SK-N-SH treated with all-trans-retinoic acid at 6 μM for 48 hours (cell line): Measurements from ENCODE around the gene FAM161A.
"Not testable (repeated sequence)": the region's sequence is repeated elsewhere in the genome, so short reads cannot be mapped to it uniquely, and the experiment has no call there.

Experiments used
- ATAC-seq: fragments of 200-7000 bp; cut with Tn5 transposase; 3 replicates; pipeline ENCODE4 v1.9.1; 2020; ENCODE audit warnings: mild to moderate bottlenecking, moderate library complexity
- ARNTL ChIP-seq: fragments of 450-650 bp; formaldehyde crosslinking; IDR thresholded peaks from 2 replicates; pipeline ENCODE4 v1.5.0; 2020; ENCODE audit warnings: low read depth, mild to moderate bottlenecking, moderate library complexity, borderline replicate concordance
- ESRRG ChIP-seq: fragments of 250-450 bp; sonication (Bioruptor Pico); IDR thresholded peaks from 2 replicates; pipeline ENCODE4 v1.6.1; 2021; ENCODE audit warnings: mild to moderate bottlenecking
- GLIS3 ChIP-seq: fragments of 250-450 bp; sonication (Bioruptor Pico); IDR thresholded peaks from 2 replicates; pipeline ENCODE4 v1.5.0; 2020; ENCODE audit warnings: mild to moderate bottlenecking, moderate library complexity
- ISL1 ChIP-seq: fragments of 250-450 bp; sonication (Bioruptor Pico); IDR thresholded peaks from 2 replicates; pipeline ENCODE4 v2.1.2; 2022; ENCODE audit warnings: mild to moderate bottlenecking, moderate library complexity
- OSR1 ChIP-seq: fragments of 250-450 bp; sonication (Bioruptor Pico); IDR thresholded peaks from 2 replicates; pipeline ENCODE4 v1.8.0; 2022; ENCODE audit warnings: moderate library complexity, mild to moderate bottlenecking, inconsistent platforms
- PPARA ChIP-seq: fragments of 250-450 bp; sonication (Bioruptor Pico); IDR thresholded peaks from 2 replicates; pipeline ENCODE4 v1.5.0; 2020; ENCODE audit warnings: mild to moderate bottlenecking, borderline replicate concordance
- SNAI2 ChIP-seq: fragments of 250-450 bp; sonication (Bioruptor Pico); IDR thresholded peaks from 2 replicates; pipeline ENCODE4 v1.5.0; 2020; ENCODE audit warnings: mild to moderate bottlenecking, moderate library complexity
- ZC3H10 ChIP-seq: fragments of 250-450 bp; sonication (Bioruptor Pico); IDR thresholded peaks from 2 replicates; pipeline ENCODE4 v1.5.1; 2021; ENCODE audit warnings: mild to moderate bottlenecking, moderate library complexity
- ZFP3 ChIP-seq: fragments of 250-450 bp; sonication (Bioruptor Pico); IDR thresholded peaks from 2 replicates; pipeline ENCODE4 v1.5.0; 2020; ENCODE audit warnings: mild to moderate bottlenecking, moderate library complexity
- ZNF70 ChIP-seq: fragments of 450-650 bp; formaldehyde crosslinking; IDR thresholded peaks from 2 replicates; pipeline ENCODE4 v1.5.0; 2020; ENCODE audit warnings: mild to moderate bottlenecking, moderate library complexity
- ZNF8 ChIP-seq: fragments of 450-650 bp; formaldehyde crosslinking; IDR thresholded peaks from 2 replicates; pipeline ENCODE4 v1.5.0; 2020; ENCODE audit warnings: mild to moderate bottlenecking, moderate library complexity
- TF ChIP-seq, protein P1 (sequence below): fragments of 250-450 bp; sonication (Bioruptor Pico); IDR thresholded peaks from 2 replicates; pipeline ENCODE4 v1.5.1; 2020; ENCODE audit warnings: low read depth, mild to moderate bottlenecking, moderate library complexity
- TF ChIP-seq, protein P2 (sequence below): fragments of 250-450 bp; sonication (Bioruptor Pico); IDR thresholded peaks from 2 replicates; pipeline ENCODE4 v1.8.0; 2021; ENCODE audit warnings: low read depth, mild to moderate bottlenecking, moderate library complexity, borderline replicate concordance
- TF ChIP-seq, protein P3 (sequence below): fragments of 250-450 bp; sonication (Bioruptor Pico); IDR thresholded peaks from 2 replicates; pipeline ENCODE4 v1.8.0; 2020; ENCODE audit warnings: mild to moderate bottlenecking, moderate library complexity, borderline replicate concordance
- TF ChIP-seq, protein P4 (sequence below): fragments of 250-450 bp; sonication (Bioruptor Pico); IDR thresholded peaks from 2 replicates; pipeline ENCODE4 v1.5.0; 2020; ENCODE audit warnings: mild to moderate bottlenecking, moderate library complexity

Gene FAM161A

DNA sequence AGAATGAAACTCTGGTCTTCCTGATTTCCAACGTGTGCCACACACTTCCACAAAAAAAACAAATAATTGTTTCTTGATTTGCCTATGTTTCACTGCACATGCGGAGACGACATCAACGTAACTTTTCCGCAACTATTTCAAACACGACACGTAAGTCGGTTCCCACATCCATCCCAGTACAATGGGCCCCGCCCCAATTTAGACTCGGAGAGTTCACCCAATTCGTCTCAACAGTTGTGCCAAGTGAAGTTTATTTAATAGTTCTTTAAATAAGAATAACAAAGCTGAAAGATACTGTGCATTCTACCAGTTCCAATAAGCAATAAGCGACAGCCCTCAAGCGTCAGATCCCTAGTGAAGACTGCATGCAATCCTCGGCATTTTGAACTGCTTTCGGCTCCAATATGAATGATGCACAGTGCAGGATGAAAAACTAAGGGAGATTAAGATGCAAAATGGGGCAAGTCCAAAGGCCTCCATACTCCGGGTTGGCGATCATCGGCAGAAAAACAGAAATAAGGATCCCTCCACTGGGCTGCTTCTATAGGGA is 33.9 kb upstream of the FAM161A start (continued):
- TF ChIP-seq, protein P1, sequence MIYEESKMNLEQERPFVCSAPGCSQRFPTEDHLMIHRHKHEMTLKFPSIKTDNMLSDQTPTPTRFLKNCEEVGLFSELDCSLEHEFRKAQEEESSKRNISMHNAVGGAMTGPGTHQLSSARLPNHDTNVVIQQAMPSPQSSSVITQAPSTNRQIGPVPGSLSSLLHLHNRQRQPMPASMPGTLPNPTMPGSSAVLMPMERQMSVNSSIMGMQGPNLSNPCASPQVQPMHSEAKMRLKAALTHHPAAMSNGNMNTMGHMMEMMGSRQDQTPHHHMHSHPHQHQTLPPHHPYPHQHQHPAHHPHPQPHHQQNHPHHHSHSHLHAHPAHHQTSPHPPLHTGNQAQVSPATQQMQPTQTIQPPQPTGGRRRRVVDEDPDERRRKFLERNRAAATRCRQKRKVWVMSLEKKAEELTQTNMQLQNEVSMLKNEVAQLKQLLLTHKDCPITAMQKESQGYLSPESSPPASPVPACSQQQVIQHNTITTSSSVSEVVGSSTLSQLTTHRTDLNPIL (CRISPR knock-in tag) = no peak
- TF ChIP-seq ESRRG (CRISPR knock-in tag) (no peak), ARNTL (CRISPR knock-in tag) (no peak)

DNA sequence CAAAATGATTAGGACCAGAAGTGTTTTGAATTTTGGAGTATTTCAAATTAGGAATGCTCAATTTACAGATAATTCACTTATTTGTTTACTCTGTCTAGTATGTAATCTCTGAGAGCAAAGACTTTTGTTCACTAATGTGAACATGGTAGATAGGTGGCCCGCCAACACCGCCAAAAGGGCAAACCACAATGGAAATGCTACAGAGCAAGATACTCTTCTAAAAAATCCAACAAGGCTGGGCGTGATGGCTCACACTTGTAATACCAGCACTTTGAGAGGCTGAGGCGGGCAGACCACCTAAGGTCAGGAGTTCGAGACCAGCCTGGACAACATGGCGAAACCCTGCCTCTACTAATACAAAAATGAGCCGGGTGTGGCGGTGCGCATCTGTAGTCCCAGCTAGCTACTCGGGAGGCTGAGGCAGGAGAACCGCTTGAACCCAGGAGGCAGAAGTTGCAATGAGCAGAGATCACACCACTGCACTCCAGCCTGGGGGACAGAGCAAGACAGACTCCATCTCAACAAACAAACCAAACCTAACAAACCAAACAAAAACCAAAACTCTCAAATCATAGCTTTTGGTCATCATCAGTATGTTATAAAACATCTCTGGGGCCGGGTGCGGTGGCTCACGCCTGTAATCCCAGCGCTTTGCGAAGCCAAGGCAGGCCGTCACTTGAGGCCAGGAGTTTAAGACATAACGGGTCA is 32.2 kb upstream of the FAM161A start:
- no peak for TF ChIP-seq ZC3H10
- no peak for ATAC-seq

DNA sequence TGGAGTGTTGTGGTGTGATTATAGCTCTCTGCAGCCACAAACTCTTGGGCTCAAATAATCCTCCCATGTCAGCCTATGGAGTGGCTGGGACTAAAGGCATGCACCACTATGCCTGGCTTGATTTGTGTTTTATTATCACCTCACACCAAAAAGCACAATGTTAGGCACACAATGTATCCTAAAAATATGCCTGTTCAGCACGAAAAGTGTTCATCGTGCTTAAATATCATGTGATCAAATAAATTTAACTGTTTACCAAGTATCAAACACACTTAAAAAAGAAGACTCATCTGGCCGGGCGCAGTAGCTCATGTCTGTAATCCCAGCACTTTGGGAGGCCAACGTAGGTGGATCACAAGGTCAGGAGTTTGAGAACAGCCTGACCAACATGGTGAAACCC is 29.0 kb upstream of the FAM161A start:
- ATAC-seq = no peak

DNA sequence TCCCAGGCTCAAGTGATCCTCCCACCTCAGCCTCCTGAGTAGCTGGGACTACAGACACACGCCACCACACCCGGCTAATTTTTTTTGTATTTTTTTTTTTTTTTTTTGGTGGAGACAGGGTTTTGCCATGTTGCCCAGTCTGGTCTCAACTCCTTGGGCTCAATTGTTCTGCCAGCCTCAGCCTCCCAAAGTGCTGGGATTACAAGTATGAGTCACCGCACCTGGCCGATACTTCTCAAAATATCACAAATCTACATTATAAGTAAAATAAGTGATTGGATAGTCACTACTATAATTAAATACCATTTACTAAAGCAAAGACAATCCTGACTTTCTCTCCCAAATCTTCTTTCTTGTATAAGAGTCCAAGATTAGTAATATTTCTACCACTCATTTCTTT is 25.5 kb upstream of the FAM161A start:
- not testable (repeated sequence) for ATAC-seq

More for the DNA sequence above, 29.0 kb upstream of the FAM161A start:
- no peak for TF ChIP-seq SNAI2
- no peak for TF ChIP-seq ZNF8 (CRISPR knock-in tag)
- TF ChIP-seq PPARA = no peak
- no peak for TF ChIP-seq ISL1 (CRISPR knock-in tag)

DNA sequence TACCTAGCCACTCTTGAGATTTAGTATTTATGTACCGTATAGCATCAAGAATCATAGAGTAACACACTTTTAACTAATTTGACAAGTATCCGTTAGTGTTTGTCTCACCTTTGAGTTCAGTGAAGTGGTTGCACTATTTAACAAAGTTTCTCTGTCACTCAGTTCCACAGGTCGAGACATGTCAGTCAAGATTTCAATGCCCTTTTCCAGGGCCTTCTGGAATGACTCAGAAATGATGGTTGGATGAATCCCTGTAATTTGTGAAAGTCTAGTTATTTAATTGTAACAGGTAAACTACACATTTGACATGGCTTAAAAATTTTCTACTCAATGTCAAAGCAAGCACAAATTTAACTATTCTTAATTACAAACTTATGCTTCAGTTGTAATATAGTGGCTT is 24.9 kb upstream of the FAM161A start:
- TF ChIP-seq ZC3H10 (no peak), ZNF70 (CRISPR knock-in tag) (no peak)
- no peak for ATAC-seq

DNA sequence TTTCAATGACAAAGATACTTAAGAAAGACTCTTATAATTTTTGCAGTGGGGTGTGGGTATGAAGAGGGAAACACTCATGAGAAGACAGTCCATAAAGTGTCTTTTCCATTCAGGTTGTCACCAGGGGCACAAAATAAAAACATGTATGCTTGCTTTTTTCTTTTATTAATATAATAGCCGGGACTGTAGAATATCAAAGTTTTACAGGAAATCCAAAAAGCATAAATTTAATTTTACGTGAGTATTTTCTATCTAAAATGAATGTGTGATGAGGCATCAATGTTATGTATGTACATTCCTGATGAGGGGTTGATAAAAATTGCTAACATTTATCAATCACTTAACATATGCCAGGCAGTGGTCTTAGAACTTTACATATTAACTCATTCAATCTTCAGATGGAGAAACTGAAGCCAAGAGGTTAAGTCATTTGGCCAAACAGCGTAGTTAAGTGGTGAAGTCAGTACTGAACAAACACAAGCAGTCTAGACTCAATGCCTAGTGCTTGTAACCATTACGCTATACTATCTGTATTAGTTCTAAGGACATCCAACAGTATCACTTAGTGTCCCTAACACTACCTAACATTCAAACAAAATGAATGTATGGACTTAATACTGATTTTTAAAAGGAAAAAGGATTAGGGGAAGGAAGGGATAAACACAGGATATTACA is 23.8 kb upstream of the FAM161A start:
- ATAC-seq = no peak
- TF ChIP-seq, protein P2, sequence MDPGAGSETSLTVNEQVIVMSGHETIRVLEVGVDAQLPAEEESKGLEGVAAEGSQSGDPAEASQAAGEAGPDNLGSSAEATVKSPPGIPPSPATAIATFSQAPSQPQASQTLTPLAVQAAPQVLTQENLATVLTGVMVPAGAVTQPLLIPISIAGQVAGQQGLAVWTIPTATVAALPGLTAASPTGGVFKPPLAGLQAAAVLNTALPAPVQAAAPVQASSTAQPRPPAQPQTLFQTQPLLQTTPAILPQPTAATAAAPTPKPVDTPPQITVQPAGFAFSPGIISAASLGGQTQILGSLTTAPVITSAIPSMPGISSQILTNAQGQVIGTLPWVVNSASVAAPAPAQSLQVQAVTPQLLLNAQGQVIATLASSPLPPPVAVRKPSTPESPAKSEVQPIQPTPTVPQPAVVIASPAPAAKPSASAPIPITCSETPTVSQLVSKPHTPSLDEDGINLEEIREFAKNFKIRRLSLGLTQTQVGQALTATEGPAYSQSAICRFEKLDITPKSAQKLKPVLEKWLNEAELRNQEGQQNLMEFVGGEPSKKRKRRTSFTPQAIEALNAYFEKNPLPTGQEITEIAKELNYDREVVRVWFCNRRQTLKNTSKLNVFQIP (CRISPR knock-in tag) = no peak
- TF ChIP-seq ZNF8 (CRISPR knock-in tag) (no peak), ARNTL (CRISPR knock-in tag) (no peak), GLIS3 (no peak), SNAI2 (no peak), OSR1 (no peak), PPARA (no peak), ESRRG (CRISPR knock-in tag) (no peak), ISL1 (CRISPR knock-in tag) (no peak), ZFP3 (CRISPR knock-in tag) (no peak)
- TF ChIP-seq, protein P3, sequence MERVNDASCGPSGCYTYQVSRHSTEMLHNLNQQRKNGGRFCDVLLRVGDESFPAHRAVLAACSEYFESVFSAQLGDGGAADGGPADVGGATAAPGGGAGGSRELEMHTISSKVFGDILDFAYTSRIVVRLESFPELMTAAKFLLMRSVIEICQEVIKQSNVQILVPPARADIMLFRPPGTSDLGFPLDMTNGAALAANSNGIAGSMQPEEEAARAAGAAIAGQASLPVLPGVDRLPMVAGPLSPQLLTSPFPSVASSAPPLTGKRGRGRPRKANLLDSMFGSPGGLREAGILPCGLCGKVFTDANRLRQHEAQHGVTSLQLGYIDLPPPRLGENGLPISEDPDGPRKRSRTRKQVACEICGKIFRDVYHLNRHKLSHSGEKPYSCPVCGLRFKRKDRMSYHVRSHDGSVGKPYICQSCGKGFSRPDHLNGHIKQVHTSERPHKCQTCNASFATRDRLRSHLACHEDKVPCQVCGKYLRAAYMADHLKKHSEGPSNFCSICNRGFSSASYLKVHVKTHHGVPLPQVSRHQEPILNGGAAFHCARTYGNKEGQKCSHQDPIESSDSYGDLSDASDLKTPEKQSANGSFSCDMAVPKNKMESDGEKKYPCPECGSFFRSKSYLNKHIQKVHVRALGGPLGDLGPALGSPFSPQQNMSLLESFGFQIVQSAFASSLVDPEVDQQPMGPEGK (CRISPR knock-in tag) = no peak
- TF ChIP-seq, protein P4, sequence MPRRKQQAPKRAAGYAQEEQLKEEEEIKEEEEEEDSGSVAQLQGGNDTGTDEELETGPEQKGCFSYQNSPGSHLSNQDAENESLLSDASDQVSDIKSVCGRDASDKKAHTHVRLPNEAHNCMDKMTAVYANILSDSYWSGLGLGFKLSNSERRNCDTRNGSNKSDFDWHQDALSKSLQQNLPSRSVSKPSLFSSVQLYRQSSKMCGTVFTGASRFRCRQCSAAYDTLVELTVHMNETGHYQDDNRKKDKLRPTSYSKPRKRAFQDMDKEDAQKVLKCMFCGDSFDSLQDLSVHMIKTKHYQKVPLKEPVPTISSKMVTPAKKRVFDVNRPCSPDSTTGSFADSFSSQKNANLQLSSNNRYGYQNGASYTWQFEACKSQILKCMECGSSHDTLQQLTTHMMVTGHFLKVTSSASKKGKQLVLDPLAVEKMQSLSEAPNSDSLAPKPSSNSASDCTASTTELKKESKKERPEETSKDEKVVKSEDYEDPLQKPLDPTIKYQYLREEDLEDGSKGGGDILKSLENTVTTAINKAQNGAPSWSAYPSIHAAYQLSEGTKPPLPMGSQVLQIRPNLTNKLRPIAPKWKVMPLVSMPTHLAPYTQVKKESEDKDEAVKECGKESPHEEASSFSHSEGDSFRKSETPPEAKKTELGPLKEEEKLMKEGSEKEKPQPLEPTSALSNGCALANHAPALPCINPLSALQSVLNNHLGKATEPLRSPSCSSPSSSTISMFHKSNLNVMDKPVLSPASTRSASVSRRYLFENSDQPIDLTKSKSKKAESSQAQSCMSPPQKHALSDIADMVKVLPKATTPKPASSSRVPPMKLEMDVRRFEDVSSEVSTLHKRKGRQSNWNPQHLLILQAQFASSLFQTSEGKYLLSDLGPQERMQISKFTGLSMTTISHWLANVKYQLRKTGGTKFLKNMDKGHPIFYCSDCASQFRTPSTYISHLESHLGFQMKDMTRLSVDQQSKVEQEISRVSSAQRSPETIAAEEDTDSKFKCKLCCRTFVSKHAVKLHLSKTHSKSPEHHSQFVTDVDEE = no peak
- TF ChIP-seq, protein P1 (CRISPR knock-in tag) = no peak
